ACHN (cell line): ENCODE results near the gene PKNOX2.
A peak's percentile ranks its signal among the peaks of the same experiment; 100 is the strongest.

Experiments used
- DNase-seq: peaks from one replicate; pipeline ENCODE4 v3.0.0-alpha.2; 2015
- in situ Hi-C: cut with HindIII; loops from 2 replicates; pipeline ENCODE4 v1.10.0; 2017; ENCODE audit warnings: low sequenced_read_pairs, low pct_ligation_motif_present, low pct_unique_long_range_greater_than_20kb

Gene PKNOX2

GRCh38 chr11:125164422-125165110 is at the start of gene PKNOX2:
Gene PKNOX2, plus strand, starts transcription at chr11:125164751. Its CDS starts 186,555 bp downstream, at chr11:125351306.
- DNase-seq, result peak; percentile 40
- in situ Hi-C loops, result no loop called here

GRCh38 chr11:125117429-125117828 is 47.1 kb upstream of the PKNOX2 start:
- DNase-seq, result no peak
- in situ Hi-C loops, result no loop called here

- no peak for DNase-seq
- in situ Hi-C loops, result no loop called here
Observed at GRCh38 chr11:125123194-125123946, 41.2 kb upstream of the PKNOX2 start.

- DNase-seq, result peak; percentile 39
- in situ Hi-C loops, result no loop called here
Observed at GRCh38 chr11:125123947-125124617, 40.5 kb upstream of the PKNOX2 start.

- in situ Hi-C loops, result no loop called here
- DNase-seq, result no peak
Observed at GRCh38 chr11:125124618-125124992, 39.9 kb upstream of the PKNOX2 start.

- no peak for DNase-seq
- in situ Hi-C loops, result no loop called here
Observed at GRCh38 chr11:125128450-125128849, 36.1 kb upstream of the PKNOX2 start.

- in situ Hi-C loops, result no loop called here
- no peak for DNase-seq
Observed at GRCh38 chr11:125129316-125129993, 35.1 kb upstream of the PKNOX2 start.

- in situ Hi-C loops, result no loop called here
- DNase-seq, result no peak
Observed at GRCh38 chr11:125132071-125132470, 32.5 kb upstream of the PKNOX2 start.

GRCh38 chr11:125132596-125132995 is 32.0 kb upstream of the PKNOX2 start:
- in situ Hi-C loops, result no loop called here

GRCh38 chr11:125136001-125136400 is 28.6 kb upstream of the PKNOX2 start:
- no peak for DNase-seq
- in situ Hi-C loops, result no loop called here

More at GRCh38 chr11:125132596-125132995, 32.0 kb upstream of the PKNOX2 start:
- no peak for DNase-seq

GRCh38 chr11:125138966-125139365 is 25.6 kb upstream of the PKNOX2 start:
- DNase-seq, result no peak
- in situ Hi-C loops, result no loop called here

- no peak for DNase-seq
- in situ Hi-C loops, result no loop called here
Observed at GRCh38 chr11:125139778-125140177, 24.8 kb upstream of the PKNOX2 start.

GRCh38 chr11:125140233-125140632 is 24.3 kb upstream of the PKNOX2 start:
- DNase-seq, result no peak
- in situ Hi-C loops, result no loop called here

GRCh38 chr11:125141178-125141577 is 23.4 kb upstream of the PKNOX2 start:
- no peak for DNase-seq
- in situ Hi-C loops, result no loop called here

GRCh38 chr11:125141686-125142535 is 22.6 kb upstream of the PKNOX2 start:
- DNase-seq, result peak; percentile 11
- in situ Hi-C loops, result no loop called here

GRCh38 chr11:125146232-125146631 is 18.3 kb upstream of the PKNOX2 start:
- DNase-seq, result no peak
- in situ Hi-C loops, result no loop called here

- in situ Hi-C loops, result no loop called here
Observed at GRCh38 chr11:125147280-125147679, 17.3 kb upstream of the PKNOX2 start.

GRCh38 chr11:125148011-125148410 is 16.5 kb upstream of the PKNOX2 start:
- DNase-seq, result no peak
- in situ Hi-C loops, result no loop called here

More at GRCh38 chr11:125147280-125147679, 17.3 kb upstream of the PKNOX2 start:
- DNase-seq, result no peak
